CD4-positive, alpha-beta T cell treated with Interferon gamma for 1 hour (primary cell): ENCODE measurements around the gene CLSTN1.

Experiments
- DNase-seq: peaks from one replicate; pipeline ENCODE4 v3.0.0-alpha.2; 2020

Gene CLSTN1

GRCh38 chr1:9710037-9710436, 113.7 kb downstream of the CLSTN1 start:
- no peak for DNase-seq

- DNase-seq = no peak
Observed at GRCh38 chr1:9706178-9706577, 117.6 kb downstream of the CLSTN1 start.

- DNase-seq = no peak
Observed at GRCh38 chr1:9705337-9706093, 118.2 kb downstream of the CLSTN1 start.

- no peak for DNase-seq
Observed at GRCh38 chr1:9703681-9704080, 120.1 kb downstream of the CLSTN1 start.

- DNase-seq = no peak
Observed at GRCh38 chr1:9703165-9703509, 120.6 kb downstream of the CLSTN1 start.

GRCh38 chr1:9701665-9702064, 122.1 kb downstream of the CLSTN1 start:
- DNase-seq = no peak

GRCh38 chr1:9700340-9700739, 123.4 kb downstream of the CLSTN1 start:
- no peak for DNase-seq

- no peak for DNase-seq
Observed at GRCh38 chr1:9699361-9699760, 124.4 kb downstream of the CLSTN1 start.

GRCh38 chr1:9696793-9697192, 127.0 kb downstream of the CLSTN1 start:
- no peak for DNase-seq

GRCh38 chr1:9691691-9692090, 132.1 kb downstream of the CLSTN1 start:
- no peak for DNase-seq

- DNase-seq = no peak
Observed at GRCh38 chr1:9691108-9691445, 132.7 kb downstream of the CLSTN1 start.

- DNase-seq = no peak
Observed at GRCh38 chr1:9690440-9691107, 133.2 kb downstream of the CLSTN1 start.

- DNase-seq = no peak
Observed at GRCh38 chr1:9689971-9690381, 133.8 kb downstream of the CLSTN1 start.

GRCh38 chr1:9689011-9689706, 134.6 kb downstream of the CLSTN1 start:
- peak; percentile 77 for DNase-seq

- DNase-seq = no peak
Observed at GRCh38 chr1:9688599-9688998, 135.2 kb downstream of the CLSTN1 start.

GRCh38 chr1:9687874-9688582, 135.7 kb downstream of the CLSTN1 start:
- no peak for DNase-seq

GRCh38 chr1:9687120-9687873, 136.5 kb downstream of the CLSTN1 start:
- peak; percentile 73 for DNase-seq

- no peak for DNase-seq
Observed at GRCh38 chr1:9684801-9685200, 139.0 kb downstream of the CLSTN1 start.

GRCh38 chr1:9680828-9681227, 142.9 kb downstream of the CLSTN1 start:
- no peak for DNase-seq

GRCh38 chr1:9680091-9680490, 143.7 kb downstream of the CLSTN1 start:
- DNase-seq = no peak
